IMR-90 (cell line): ENCODE results near the gene CTIF. TPM values are rescaled to one million over a fixed set of nuclear protein-coding genes. Genes with fewer than 3 reads are reported as not detected.

ENCODE experiments used
- ATAC-seq: fragments of 200-7000 bp; cut with Tn5 transposase; 2 replicates; pipeline ENCODE4 v1.9.1; 2020; ENCODE audit warnings: low read depth, mild to moderate bottlenecking, moderate library complexity
- BruUV-seq: library from RNA; stranded (reverse); fragments of 400-500 nt; replicated peaks from 2 replicates; lab custom pipeline; 2021; lab: Mats Ljungman, UMichigan
- CTCF ChIA-PET: fragments of 300-600 bp; formaldehyde crosslinking; extraction: SDS; loops from one replicate; lab custom pipeline; 2021; ENCODE audit warnings: antibody characterized with exemption; lab: Yijun Ruan, JAX
- POLR2A ChIA-PET: fragments of 300-600 bp; sonication (Branson Sonifier 250); formaldehyde crosslinking; loops from one replicate; lab custom pipeline; 2022; ENCODE audit warnings: antibody characterized with exemption; ENCODE audit not compliant: unreplicated experiment; lab: Charles Lee
- DNase-seq: peaks from one replicate; pipeline ENCODE4 v3.0.0; 2013
- H2AFZ ChIP-seq: replicated peaks from 2 replicates; pipeline ENCODE3; 2013; ENCODE audit warnings: low read length, mild to moderate bottlenecking; ENCODE audit not compliant: poor library complexity
- H2AK5ac ChIP-seq: 2 replicates; pipeline ENCODE4 v1.6.1; 2013; ENCODE audit warnings: low read depth, low read length, inconsistent platforms
- H2AK9ac ChIP-seq: replicated peaks from 2 replicates; pipeline ENCODE3; 2013; ENCODE audit warnings: mild to moderate bottlenecking, low read depth, low read length, moderate library complexity; ENCODE audit not compliant: poor library complexity
- H2BK120ac ChIP-seq: 2 replicates; pipeline ENCODE4 v1.6.1; 2013; ENCODE audit warnings: low read depth, low read length, inconsistent platforms
- H2BK15ac ChIP-seq: 3 replicates; pipeline ENCODE4 v1.6.1; 2013; ENCODE audit warnings: low read depth, low read length, inconsistent platforms
- H2BK20ac ChIP-seq: 2 replicates; pipeline ENCODE4 v1.6.1; 2013; ENCODE audit warnings: low read depth, mild to moderate bottlenecking, inconsistent platforms, low read length, moderate library complexity
- H2BK5ac ChIP-seq: 2 replicates; pipeline ENCODE4 v1.6.1; 2013; ENCODE audit warnings: mild to moderate bottlenecking, low read depth, low read length, inconsistent platforms; ENCODE audit not compliant: poor library complexity, severe bottlenecking
- H3K14ac ChIP-seq: replicated peaks from 2 replicates; pipeline ENCODE4 v1.6.1; 2013; ENCODE audit warnings: low read depth, low read length, inconsistent platforms
- H3K18ac ChIP-seq: 2 replicates; pipeline ENCODE4 v1.6.1; 2013; ENCODE audit warnings: low read depth, low read length, control low read depth
- H3K23ac ChIP-seq: 2 replicates; pipeline ENCODE4 v1.6.1; 2013; ENCODE audit warnings: low read depth, low read length, inconsistent platforms
- H3K27ac ChIP-seq: 2 replicates; pipeline ENCODE4 v1.5.1; 2013; ENCODE audit warnings: mild to moderate bottlenecking, control low read depth, low read length; ENCODE audit not compliant: insufficient read depth
- H3K27me3 ChIP-seq: 2 replicates; pipeline ENCODE4 v1.6.1; 2013; ENCODE audit warnings: low read length; ENCODE audit not compliant: control insufficient read depth, insufficient read depth
- H3K36me3 ChIP-seq: 2 replicates; pipeline ENCODE4 v1.6.1; 2013; ENCODE audit warnings: low read length, mixed read lengths; ENCODE audit not compliant: control insufficient read depth, insufficient read depth
- H3K4ac ChIP-seq: 2 replicates; pipeline ENCODE4 v1.6.1; 2013; ENCODE audit warnings: low read depth, low read length, inconsistent platforms
- H3K4me1 ChIP-seq: 2 replicates; pipeline ENCODE4 v1.6.1; 2013; ENCODE audit warnings: low read length, mixed read lengths; ENCODE audit not compliant: control insufficient read depth, insufficient read depth
- H3K4me2 ChIP-seq: 2 replicates; pipeline ENCODE4 v1.6.1; 2013; ENCODE audit warnings: low read depth, mild to moderate bottlenecking, control low read depth, low read length, moderate library complexity
- H3K4me3 ChIP-seq: 2 replicates; pipeline ENCODE4 v1.5.1; 2013; ENCODE audit warnings: low read depth, mild to moderate bottlenecking, control low read depth, low read length, moderate library complexity; ENCODE audit not compliant: insufficient read depth
- H3K56ac ChIP-seq: 2 replicates; pipeline ENCODE4 v1.6.1; 2013; ENCODE audit warnings: low read length, inconsistent platforms; ENCODE audit not compliant: insufficient read depth; ENCODE audit errors: extremely low read depth
- H3K79me1 ChIP-seq, 2 experiments: 2 replicates each; pipeline ENCODE4 v1.6.1; 2013; ENCODE audit warnings: low read length in 2 of 2, inconsistent platforms in 1 of 2, low read depth in 1 of 2
- H3K9ac ChIP-seq: 2 replicates; pipeline ENCODE4 v1.6.1; 2013; ENCODE audit warnings: low read depth, low read length, control low read depth
- H3K9me1 ChIP-seq: 2 replicates; pipeline ENCODE4 v1.6.1; 2013; ENCODE audit warnings: low read length, inconsistent platforms; ENCODE audit not compliant: insufficient read depth
- H3K9me3 ChIP-seq: 2 replicates; pipeline ENCODE4 v1.6.1; 2013; ENCODE audit warnings: low read length; ENCODE audit not compliant: control insufficient read depth, insufficient read depth
- H4K20me1 ChIP-seq: 2 replicates; pipeline ENCODE4 v1.6.1; 2013; ENCODE audit warnings: low read length, inconsistent platforms; ENCODE audit not compliant: insufficient read depth
- H4K5ac ChIP-seq: 2 replicates; pipeline ENCODE4 v1.6.1; 2013; ENCODE audit warnings: mild to moderate bottlenecking, low read depth, low read length, control low read depth
- H4K8ac ChIP-seq, 2 experiments: 2 replicates each; pipeline ENCODE4 v1.6.1; 2013; ENCODE audit warnings: low read depth in 2 of 2, low read length in 2 of 2, control low read depth in 1 of 2, inconsistent platforms in 1 of 2
- H4K91ac ChIP-seq: 2 replicates; pipeline ENCODE4 v1.6.1; 2013; ENCODE audit warnings: low read depth, low read length, inconsistent platforms; ENCODE audit not compliant: insufficient read depth
- BHLHE40 ChIP-seq: fragments of 150-350 bp; IDR thresholded peaks from 2 replicates; pipeline ENCODE4 v1.6.1; 2016; ENCODE audit warnings: mild to moderate bottlenecking, low read depth, low read length
- CEBPB ChIP-seq: IDR thresholded peaks from 2 replicates; pipeline ENCODE4 v1.6.1; 2012; ENCODE audit warnings: low read depth, low read length, improper control_type of control experiment
- CHD1 ChIP-seq: IDR thresholded peaks from 2 replicates; pipeline ENCODE4 v1.6.1; 2012; ENCODE audit warnings: low read depth, low read length, improper control_type of control experiment
- FOS ChIP-seq: fragments of 150-350 bp; IDR thresholded peaks from 2 replicates; pipeline ENCODE4 v1.6.1; 2016; ENCODE audit warnings: low read depth, low read length
- MAFK ChIP-seq: IDR thresholded peaks from 2 replicates; pipeline ENCODE4 v1.6.1; 2012; ENCODE audit warnings: low read depth, low read length, improper control_type of control experiment
- MAZ ChIP-seq: IDR thresholded peaks from 2 replicates; pipeline ENCODE4 v1.6.1; 2012; ENCODE audit warnings: low read depth, mild to moderate bottlenecking, low read length, improper control_type of control experiment, moderate library complexity, borderline replicate concordance
- MXI1 ChIP-seq: IDR thresholded peaks from 2 replicates; pipeline ENCODE4 v1.6.1; 2012; ENCODE audit warnings: low read depth, mild to moderate bottlenecking, low read length, moderate library complexity, borderline replicate concordance
- NFE2L2 ChIP-seq: fragments of 150-350 bp; IDR thresholded peaks from 2 replicates; pipeline ENCODE4 v1.6.1; 2016; ENCODE audit warnings: low read depth, mild to moderate bottlenecking, low read length
- POLR2A ChIP-seq: IDR thresholded peaks from 2 replicates; pipeline ENCODE4 v1.6.1; 2012; ENCODE audit warnings: mild to moderate bottlenecking, low read depth, low read length
- RAD21 ChIP-seq: IDR thresholded peaks from 2 replicates; pipeline ENCODE4 v1.6.1; 2012; ENCODE audit warnings: low read length, improper control_type of control experiment
- RCOR1 ChIP-seq: IDR thresholded peaks from 2 replicates; pipeline ENCODE4 v1.6.1; 2012; ENCODE audit warnings: mild to moderate bottlenecking, low read length, improper control_type of control experiment; ENCODE audit not compliant: insufficient replicate concordance
- RFX5 ChIP-seq: IDR thresholded peaks from 2 replicates; pipeline ENCODE4 v1.8.0; 2012; ENCODE audit warnings: low read depth, mild to moderate bottlenecking, low read length, moderate library complexity
- SMC3 ChIP-seq: fragments of 150-350 bp; IDR thresholded peaks from 2 replicates; pipeline ENCODE4 v1.6.1; 2016; ENCODE audit warnings: low read depth, mild to moderate bottlenecking, antibody characterized with exemption, low read length, moderate library complexity
- WGBS, 2 experiments: methylation state at CpG; one replicate each; pipeline versions ENCODE4 v1.1.5 to v1.1.7; 2013; ENCODE audit warnings: missing lambda C conversion rate in 2 of 2; ENCODE audit not compliant: insufficient read length in 1 of 2; ENCODE audit errors: extremely low coverage in 2 of 2; 5-methylcytosine and 5-hydroxymethylcytosine counted together
- dilution Hi-C: fragments of 300-500 bp; cut with HindIII; formaldehyde crosslinking; loops from one replicate; pipeline ENCODE4 v1.14.3; 2018; ENCODE audit warnings: low sequenced_read_pairs; ENCODE audit not compliant: unreplicated experiment
- in situ Hi-C: fragments of 300-500 bp; cut with MboI; formaldehyde crosslinking; loops from 3 replicates; pipeline ENCODE4 v1.14.3; 2019; ENCODE audit warnings: low sequenced_read_pairs, inconsistent platforms, mixed read lengths
- intact Hi-C: fragments of 100-400 bp; cut with micrococcal nuclease; formaldehyde crosslinking; loops from 2 replicates; pipeline ENCODE4 v1.10.0; 2022
- polyA plus RNA-seq, 3 experiments: library from polyadenylated mRNA; depleted of rRNA; stranded (reverse); fragments of >200 nt; gene quantifications; 2 replicates each; pipeline ENCODE4 v1.2.3, GENCODE V29; 2012; ENCODE audit warnings: low replicate concordance in 1 of 3
- total RNA-seq: library from RNA; depleted of rRNA; stranded (reverse); fragments of >200 nt; gene quantifications from 2 replicates; pipeline ENCODE4 v1.2.3, GENCODE V29; 2012
- TF ChIP-seq, protein P1 (sequence below): fragments of 150-350 bp; IDR thresholded peaks from 2 replicates; pipeline ENCODE4 v1.6.1; 2017; ENCODE audit warnings: mild to moderate bottlenecking, antibody characterized with exemption, low read length, low read depth
- TF ChIP-seq, protein P2 (sequence below): fragments of 150-350 bp; IDR thresholded peaks from 2 replicates; pipeline ENCODE4 v1.6.1; 2016; ENCODE audit warnings: low read depth, mild to moderate bottlenecking, low read length, moderate library complexity, borderline replicate concordance
- TF ChIP-seq, protein P3 (sequence below): conservative IDR thresholded peaks from 2 replicates; pipeline ENCODE4 v1.5.1; 2012; ENCODE audit warnings: mild to moderate bottlenecking, low read depth, low read length, improper control_type of control experiment

Gene CTIF
- total and polyA plus RNA-seq, 2 of the 4 experiments (the other 2 are of a cell fraction) = 25.1 to 57.0 TPM

DNA sequence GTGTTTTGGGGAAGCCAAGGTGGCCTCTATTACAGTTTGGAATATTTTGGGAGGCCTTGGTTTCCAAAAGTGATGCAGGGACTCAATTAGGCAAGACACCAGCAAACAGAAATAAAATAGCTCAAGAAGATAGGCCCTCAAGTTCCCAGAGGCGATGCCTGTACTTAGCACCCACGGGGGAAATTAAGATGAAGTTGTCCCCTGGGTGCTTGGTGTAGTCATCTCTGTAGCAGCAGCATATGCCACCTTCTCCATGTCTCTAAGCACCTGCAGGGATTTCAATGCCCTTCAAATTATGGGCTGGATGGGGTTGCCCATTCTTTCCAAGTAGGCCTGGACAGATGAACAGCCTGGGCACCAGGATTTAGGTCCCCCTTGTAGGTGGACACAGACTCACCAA lies 185.0 kb downstream of the CTIF start:
- no peak overlapping the region for H4K5ac ChIP-seq
- no peak overlapping the region for H4K91ac ChIP-seq
- ATAC-seq = no peak
- H3K27ac ChIP-seq = no peak overlapping the region
- H2BK120ac ChIP-seq = no peak overlapping the region
- no TSS peak for BruUV-seq
- WGBS, 2 experiments = no CpG with 5 or more reads among the region's 2 CpGs
- CTCF ChIA-PET = interaction anchor here (0.6 kb wide), 1 partner anchor 9 kb away, joined by 3 read pairs; no protein-coding TSS in a partner anchor
- no peak overlapping the region for H3K14ac ChIP-seq
- no peak overlapping the region for H3K23ac ChIP-seq
- H4K20me1 ChIP-seq = peaks cover 25% of the 10 kb centered on the region
- H2BK15ac ChIP-seq = no peak overlapping the region
- H3K4me1 ChIP-seq = peaks cover 24% of the 10 kb centered on the region
- no peak overlapping the region for H3K18ac ChIP-seq
- H3K56ac ChIP-seq = no peak overlapping the region
- no peak for DNase-seq
- H3K4ac ChIP-seq = no peak overlapping the region
- H2AK5ac ChIP-seq = no peak overlapping the region
- peaks cover 45 to 88% of the 10 kb centered on the region in 2 experiments for H3K79me1 ChIP-seq
- no peak overlapping the region for H4K8ac ChIP-seq
- H3K9ac ChIP-seq = no peak overlapping the region
- H2BK5ac ChIP-seq = no peak overlapping the region
- POLR2A ChIA-PET = no interaction called here
- intact Hi-C loops (no loop called here), dilution Hi-C loops (no loop called here), in situ Hi-C loops (no loop called here)
- TF ChIP-seq SMC3 = no peak
- TF ChIP-seq NFE2L2 = no peak
- no peak for TF ChIP-seq BHLHE40
- TF ChIP-seq CHD1 = no peak
- TF ChIP-seq RAD21 = no peak
- TF ChIP-seq POLR2A = no peak
- TF ChIP-seq, protein P1, sequence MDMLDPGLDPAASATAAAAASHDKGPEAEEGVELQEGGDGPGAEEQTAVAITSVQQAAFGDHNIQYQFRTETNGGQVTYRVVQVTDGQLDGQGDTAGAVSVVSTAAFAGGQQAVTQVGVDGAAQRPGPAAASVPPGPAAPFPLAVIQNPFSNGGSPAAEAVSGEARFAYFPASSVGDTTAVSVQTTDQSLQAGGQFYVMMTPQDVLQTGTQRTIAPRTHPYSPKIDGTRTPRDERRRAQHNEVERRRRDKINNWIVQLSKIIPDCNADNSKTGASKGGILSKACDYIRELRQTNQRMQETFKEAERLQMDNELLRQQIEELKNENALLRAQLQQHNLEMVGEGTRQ = no peak
- TF ChIP-seq RCOR1 = no peak
- TF ChIP-seq, protein P2, sequence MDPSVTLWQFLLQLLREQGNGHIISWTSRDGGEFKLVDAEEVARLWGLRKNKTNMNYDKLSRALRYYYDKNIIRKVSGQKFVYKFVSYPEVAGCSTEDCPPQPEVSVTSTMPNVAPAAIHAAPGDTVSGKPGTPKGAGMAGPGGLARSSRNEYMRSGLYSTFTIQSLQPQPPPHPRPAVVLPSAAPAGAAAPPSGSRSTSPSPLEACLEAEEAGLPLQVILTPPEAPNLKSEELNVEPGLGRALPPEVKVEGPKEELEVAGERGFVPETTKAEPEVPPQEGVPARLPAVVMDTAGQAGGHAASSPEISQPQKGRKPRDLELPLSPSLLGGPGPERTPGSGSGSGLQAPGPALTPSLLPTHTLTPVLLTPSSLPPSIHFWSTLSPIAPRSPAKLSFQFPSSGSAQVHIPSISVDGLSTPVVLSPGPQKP = no peak
- TF ChIP-seq MXI1 = no peak
- TF ChIP-seq, protein P3, sequence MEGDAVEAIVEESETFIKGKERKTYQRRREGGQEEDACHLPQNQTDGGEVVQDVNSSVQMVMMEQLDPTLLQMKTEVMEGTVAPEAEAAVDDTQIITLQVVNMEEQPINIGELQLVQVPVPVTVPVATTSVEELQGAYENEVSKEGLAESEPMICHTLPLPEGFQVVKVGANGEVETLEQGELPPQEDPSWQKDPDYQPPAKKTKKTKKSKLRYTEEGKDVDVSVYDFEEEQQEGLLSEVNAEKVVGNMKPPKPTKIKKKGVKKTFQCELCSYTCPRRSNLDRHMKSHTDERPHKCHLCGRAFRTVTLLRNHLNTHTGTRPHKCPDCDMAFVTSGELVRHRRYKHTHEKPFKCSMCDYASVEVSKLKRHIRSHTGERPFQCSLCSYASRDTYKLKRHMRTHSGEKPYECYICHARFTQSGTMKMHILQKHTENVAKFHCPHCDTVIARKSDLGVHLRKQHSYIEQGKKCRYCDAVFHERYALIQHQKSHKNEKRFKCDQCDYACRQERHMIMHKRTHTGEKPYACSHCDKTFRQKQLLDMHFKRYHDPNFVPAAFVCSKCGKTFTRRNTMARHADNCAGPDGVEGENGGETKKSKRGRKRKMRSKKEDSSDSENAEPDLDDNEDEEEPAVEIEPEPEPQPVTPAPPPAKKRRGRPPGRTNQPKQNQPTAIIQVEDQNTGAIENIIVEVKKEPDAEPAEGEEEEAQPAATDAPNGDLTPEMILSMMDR = no peak
- no peak for TF ChIP-seq RFX5
- no peak for TF ChIP-seq MAZ
- no peak for TF ChIP-seq MAFK
- no peak for TF ChIP-seq FOS
- no peak for TF ChIP-seq CEBPB
- no peak overlapping the region for H2AFZ ChIP-seq
- H3K4me3 ChIP-seq = no peak overlapping the region
- no peak overlapping the region for H2BK20ac ChIP-seq
- peaks cover 31% of the 10 kb centered on the region for H3K9me1 ChIP-seq
- no peak overlapping the region for H3K4me2 ChIP-seq
- no peaks in the 10 kb centered on the region for H3K27me3 ChIP-seq
- peaks cover 21% of the 10 kb centered on the region for H3K9me3 ChIP-seq
- H2AK9ac ChIP-seq = no peak overlapping the region
- peaks cover 27% of the 10 kb centered on the region for H3K36me3 ChIP-seq
